GDM1 (cell line): ENCODE data around the gene LRIG1.

Experiments
- DNase-seq: peaks from one replicate; lab custom pipeline; 2025; lab: John Stamatoyannopoulos, UW

Gene LRIG1

GRCh38 chr3:66385066-66385465 lies 115.8 kb downstream of the LRIG1 start:
- DNase-seq: no peak

- DNase-seq: no peak
Observed at GRCh38 chr3:66383998-66384745, 116.7 kb downstream of the LRIG1 start.

- no peak for DNase-seq
Observed at GRCh38 chr3:66383023-66383422, 117.8 kb downstream of the LRIG1 start.

GRCh38 chr3:66382142-66382541 lies 118.7 kb downstream of the LRIG1 start:
- no peak for DNase-seq

GRCh38 chr3:66381626-66382025 lies 119.2 kb downstream of the LRIG1 start:
- DNase-seq: no peak

- DNase-seq: no peak
Observed at GRCh38 chr3:66380200-66380932, 120.5 kb downstream of the LRIG1 start.

GRCh38 chr3:66379565-66379964 lies 121.3 kb downstream of the LRIG1 start:
- no peak for DNase-seq

GRCh38 chr3:66378256-66378655 lies 122.6 kb downstream of the LRIG1 start:
- DNase-seq: no peak

- no peak for DNase-seq
Observed at GRCh38 chr3:66377800-66378199, 123.0 kb downstream of the LRIG1 start.

GRCh38 chr3:66376568-66376967 lies 124.3 kb downstream of the LRIG1 start:
- no peak for DNase-seq

GRCh38 chr3:66372681-66373350 lies 128.0 kb downstream of the LRIG1 start:
- no peak for DNase-seq

GRCh38 chr3:66371432-66371831 lies 129.4 kb downstream of the LRIG1 start:
- no peak for DNase-seq

GRCh38 chr3:66370179-66370578 lies 130.6 kb downstream of the LRIG1 start:
- no peak for DNase-seq

- DNase-seq: no peak
Observed at GRCh38 chr3:66367979-66368378, 132.8 kb downstream of the LRIG1 start.

GRCh38 chr3:66366747-66367146 lies 134.1 kb downstream of the LRIG1 start:
- no peak for DNase-seq

- no peak for DNase-seq
Observed at GRCh38 chr3:66365080-66365479, 135.7 kb downstream of the LRIG1 start.

- no peak for DNase-seq
Observed at GRCh38 chr3:66363148-66363547, 137.7 kb downstream of the LRIG1 start.

- DNase-seq: no peak
Observed at GRCh38 chr3:66362541-66362941, 138.3 kb downstream of the LRIG1 start.

- no peak for DNase-seq
Observed at GRCh38 chr3:66361356-66361755, 139.5 kb downstream of the LRIG1 start.

- DNase-seq: no peak
Observed at GRCh38 chr3:66355997-66356396, 144.8 kb downstream of the LRIG1 start.

GRCh38 chr3:66355394-66355793 lies 145.4 kb downstream of the LRIG1 start:
- no peak for DNase-seq

- no peak for DNase-seq
Observed at GRCh38 chr3:66354001-66354400, 146.8 kb downstream of the LRIG1 start.

- no peak for DNase-seq
Observed at GRCh38 chr3:66353530-66353929, 147.3 kb downstream of the LRIG1 start.
